Peyer's patch (tissue), 4 donors: ENCODE data around the gene KCNT1. TPM values are rescaled to one million over a fixed set of nuclear protein-coding genes. Genes with fewer than 3 reads are reported as not detected.

Experiments
- DNase-seq, 3 donors: peaks; one replicate each; pipeline ENCODE4 v3.0.0-alpha.2; 2017 to 2019
- H3K27ac ChIP-seq, 4 donors: fragments of 200-600 bp; sonication (generic); one replicate each; pipeline ENCODE4 v1.5.1; 2016 to 2019
- H3K27me3 ChIP-seq, 2 donors: fragments of 200-600 bp; sonication (generic); one replicate each; pipeline ENCODE4 v1.5.1; 2019
- H3K36me3 ChIP-seq, 3 donors: fragments of 200-600 bp; sonication (generic); one replicate each; pipeline ENCODE4 v1.5.1; 2016 to 2019
- H3K4me1 ChIP-seq, 4 donors: fragments of 200-600 bp; sonication (generic); one replicate each; pipeline ENCODE4 v1.5.1; 2016 to 2019
- H3K4me3 ChIP-seq, 4 donors: fragments of 200-600 bp; sonication (generic); 1 replicate in 3 of 4; 2 replicates in 1 of 4; pipeline ENCODE4 v1.5.1; 2016 to 2019; ENCODE audit warnings: mild to moderate bottlenecking in 1 of 4
- H3K9me3 ChIP-seq, 4 donors: fragments of 200-600 bp; sonication (generic); one replicate each; pipeline ENCODE4 v1.5.1; 2016 to 2019; ENCODE audit warnings: mild to moderate bottlenecking in 1 of 4
- CTCF ChIP-seq, 6 experiments: fragments of 450-650 bp in 4 of 6; fragments of 200-600 bp in 2 of 6; sonication (generic) in 1 of 6; IDR thresholded peaks; one replicate each; pipeline ENCODE4 v1.5.1; 2017 to 2019; ENCODE audit warnings: antibody characterized with exemption in 6 of 6, mild to moderate bottlenecking in 3 of 6, moderate library complexity in 1 of 6
- POLR2A ChIP-seq, 2 donors: fragments of 450-650 bp; IDR thresholded peaks; one replicate each; pipeline ENCODE4 v1.5.1; 2017; ENCODE audit warnings: antibody characterized with exemption in 2 of 2, mild to moderate bottlenecking in 2 of 2, moderate library complexity in 2 of 2
- total RNA-seq, 4 donors: library from RNA; depleted of rRNA; stranded (reverse); fragments of >200 nt; gene quantifications; one replicate each; pipeline ENCODE4 v1.1.0, GENCODE V29; 2016

Gene KCNT1
- total RNA-seq, 4 donors from 2014 or later: 0.27 TPM; not detected in 3

- Histone ChIP-seq H3K4me3 (no peak overlapping the region), H3K27me3 (no peaks in the 10 kb centered on the region), H3K9me3 (no peaks in the 10 kb centered on the region), H3K27ac (no peak overlapping the region), H3K4me1 (no peaks in the 10 kb centered on the region), H3K36me3 (peaks cover 0 to 76% (median 0%) of the 10 kb centered on the region in 3 donors)
- no peak for TF ChIP-seq CTCF (IDR thresholded peaks at IDR 0.05)
- TF ChIP-seq POLR2A (IDR thresholded peaks at IDR 0.05): no peak
- peak in 1 of 3 donors; percentile 38 for DNase-seq
Measured at GRCh38 chr9:135823036-135823435, 121.1 kb downstream of the KCNT1 start.

GRCh38 chr9:135825435-135826187, 123.6 kb downstream of the KCNT1 start:
- peak in 2 of 3 donors; percentile 33 to 34 for DNase-seq
- no peaks in the 10 kb centered on the region for H3K27me3 ChIP-seq
- H3K9me3 ChIP-seq: peaks cover 0 to 6% (median 2%) of the 10 kb centered on the region in 4 donors
- H3K4me3 ChIP-seq: no peak overlapping the region
- TF ChIP-seq POLR2A (IDR thresholded peaks at IDR 0.05) (no peak), CTCF (IDR thresholded peaks at IDR 0.05) (no peak)
- no peaks in the 10 kb centered on the region for H3K4me1 ChIP-seq
- no peak overlapping the region for H3K27ac ChIP-seq
- peaks cover 0 to 55% (median 0%) of the 10 kb centered on the region in 3 donors for H3K36me3 ChIP-seq

GRCh38 chr9:135826188-135826545, 124.2 kb downstream of the KCNT1 start:
- no peaks in the 10 kb centered on the region for H3K4me1 ChIP-seq
- H3K27me3 ChIP-seq: no peaks in the 10 kb centered on the region
- no peak for TF ChIP-seq POLR2A (IDR thresholded peaks at IDR 0.05)
- H3K27ac ChIP-seq: no peak overlapping the region
- peaks cover 0 to 49% (median 0%) of the 10 kb centered on the region in 3 donors for H3K36me3 ChIP-seq
- peaks cover 0 to 6% (median 2%) of the 10 kb centered on the region in 4 donors for H3K9me3 ChIP-seq
- no peak overlapping the region for H3K4me3 ChIP-seq
- peak in 1 of 3 donors; percentile 27 for DNase-seq

- Histone ChIP-seq H3K9me3 (peaks cover 0 to 6% (median 2%) of the 10 kb centered on the region in 4 donors), H3K27me3 (no peaks in the 10 kb centered on the region), H3K36me3 (peaks cover 0 to 38% (median 0%) of the 10 kb centered on the region in 3 donors), H3K4me1 (no peaks in the 10 kb centered on the region), H3K27ac (no peak overlapping the region), H3K4me3 (no peak overlapping the region)
- DNase-seq: no peak
- TF ChIP-seq CTCF (IDR thresholded peaks at IDR 0.05) (no peak), POLR2A (IDR thresholded peaks at IDR 0.05) (no peak)
Measured at GRCh38 chr9:135827301-135827700, 125.3 kb downstream of the KCNT1 start.

- H3K27ac ChIP-seq: no peak overlapping the region
- H3K36me3 ChIP-seq: peaks cover 0 to 31% (median 0%) of the 10 kb centered on the region in 3 donors
- DNase-seq: peak in 1 of 3 donors; percentile 37
Measured at GRCh38 chr9:135827866-135828580, 126.0 kb downstream of the KCNT1 start.

More at GRCh38 chr9:135827866-135828580, 126.0 kb downstream of the KCNT1 start:
- TF ChIP-seq POLR2A (IDR thresholded peaks at IDR 0.05): no peak
- TF ChIP-seq CTCF (IDR thresholded peaks at IDR 0.05): no peak
- Histone ChIP-seq H3K9me3 (peaks cover 0 to 6% (median 2%) of the 10 kb centered on the region in 4 donors), H3K4me3 (no peak overlapping the region), H3K27me3 (no peaks in the 10 kb centered on the region), H3K4me1 (no peaks in the 10 kb centered on the region)
